CD14-positive monocyte (primary cell): ENCODE results near the gene KIAA1549. TPM values are rescaled to one million over a fixed set of nuclear protein-coding genes. Genes with fewer than 3 reads are reported as not detected.
A peak's percentile ranks its signal among the peaks of the same experiment; 100 is the strongest.

Experiments used
- DNase-seq, 3 donors: peaks; one replicate each; pipeline ENCODE4 v3.0.0-alpha.2; 2011 to 2022
- H2AFZ ChIP-seq: 2 replicates; pipeline ENCODE4 v1.6.0; 2012; ENCODE audit warnings: mild to moderate bottlenecking, low read depth, low read length, inconsistent platforms; ENCODE audit not compliant: insufficient read depth, poor library complexity, severe bottlenecking
- H3K27ac ChIP-seq, 2 donors: 1 replicate in 1 of 2; 2 replicates in 1 of 2; pipeline ENCODE4 v1.5.1; 2012 to 2013; ENCODE audit warnings: low read length in 2 of 2, control low read depth in 1 of 2, inconsistent platforms in 1 of 2, low read depth in 1 of 2, mild to moderate bottlenecking in 1 of 2
- H3K27me3 ChIP-seq, 2 donors: one replicate each; pipeline versions ENCODE4 v1.6.0 to v1.6.1; 2011 to 2013; ENCODE audit warnings: low read length in 2 of 2; ENCODE audit not compliant: control insufficient read depth in 2 of 2, insufficient read depth in 2 of 2
- H3K36me3 ChIP-seq, 2 donors: replicated peaks in 1 of 2; 1 replicate in 1 of 2; 2 replicates in 1 of 2; pipeline versions ENCODE4 v1.5.1 to v1.6.1; 2012 to 2013; ENCODE audit warnings: low read length in 2 of 2, control low read depth in 1 of 2, inconsistent platforms in 1 of 2, mild to moderate bottlenecking in 1 of 2; ENCODE audit not compliant: insufficient read depth in 2 of 2, control insufficient read depth in 1 of 2
- H3K4me1 ChIP-seq, 2 donors: 1 replicate in 1 of 2; 2 replicates in 1 of 2; pipeline versions ENCODE4 v1.5.1 to v1.6.1; 2012 to 2013; ENCODE audit warnings: low read length in 2 of 2, control low read depth in 1 of 2, inconsistent platforms in 1 of 2, mild to moderate bottlenecking in 1 of 2, moderate library complexity in 1 of 2; ENCODE audit not compliant: insufficient read depth in 2 of 2, control insufficient read depth in 1 of 2
- H3K4me2 ChIP-seq: replicated peaks from 2 replicates; pipeline ENCODE3; 2012; ENCODE audit warnings: low read length, moderate library complexity, mild to moderate bottlenecking; ENCODE audit not compliant: poor library complexity, severe bottlenecking; ENCODE audit errors: extremely low read depth
- H3K4me3 ChIP-seq, 3 experiments: fragments of 200-600 bp in 1 of 3; sonication (generic) in 1 of 3; replicated peaks in 1 of 3; 1 replicate in 2 of 3; 2 replicates in 1 of 3; pipeline ENCODE4 v1.5.1; 2011 to 2013; ENCODE audit warnings: low read length in 3 of 3, mild to moderate bottlenecking in 3 of 3, control low read depth in 2 of 3, low read depth in 2 of 3, inconsistent platforms in 1 of 3, moderate library complexity in 1 of 3
- H3K79me2 ChIP-seq: 2 replicates; pipeline ENCODE4 v1.6.0; 2012; ENCODE audit warnings: mild to moderate bottlenecking, control low read depth, inconsistent platforms, low read length, moderate library complexity; ENCODE audit not compliant: insufficient read depth
- H3K9ac ChIP-seq: 2 replicates; pipeline ENCODE4 v1.6.0; 2017; ENCODE audit warnings: low read length, mild to moderate bottlenecking; ENCODE audit not compliant: insufficient read depth, poor library complexity, severe bottlenecking
- H3K9me3 ChIP-seq, 2 donors: replicated peaks in 1 of 2; 1 replicate in 1 of 2; 2 replicates in 1 of 2; pipeline versions ENCODE4 v1.5.1 to v1.6.1; 2012 to 2013; ENCODE audit warnings: low read length in 2 of 2, control low read depth in 1 of 2; ENCODE audit not compliant: control insufficient read depth in 1 of 2, insufficient read depth in 1 of 2
- H4K20me1 ChIP-seq: 2 replicates; pipeline ENCODE4 v1.6.0; 2012; ENCODE audit warnings: mild to moderate bottlenecking, low read length, control low read depth, moderate library complexity; ENCODE audit not compliant: insufficient read depth
- H3K27ac Mint-ChIP-seq, 7 donors: one replicate each; pipeline ENCODE4 v1.8.0; 2020; ENCODE audit warnings: mild to moderate bottlenecking in 7 of 7, mixed read lengths in 7 of 7, moderate library complexity in 6 of 7, inconsistent platforms in 2 of 7
- H3K27me3 Mint-ChIP-seq, 3 donors: one replicate each; pipeline ENCODE4 v1.8.0; 2021 to 2022; ENCODE audit warnings: low read depth in 3 of 3, mild to moderate bottlenecking in 3 of 3, mixed read lengths in 3 of 3, moderate library complexity in 3 of 3, inconsistent platforms in 1 of 3
- H3K36me3 Mint-ChIP-seq, 2 donors: one replicate each; pipeline ENCODE4 v1.8.0; 2020; ENCODE audit warnings: mixed read lengths in 2 of 2, inconsistent platforms in 1 of 2, mild to moderate bottlenecking in 1 of 2
- H3K4me1 Mint-ChIP-seq: one replicate; pipeline ENCODE4 v1.8.0; 2020; ENCODE audit warnings: mild to moderate bottlenecking, mixed read lengths
- H3K4me3 Mint-ChIP-seq, 2 donors: one replicate each; pipeline ENCODE4 v1.8.0; 2020; ENCODE audit warnings: mild to moderate bottlenecking in 2 of 2, mixed read lengths in 2 of 2, moderate library complexity in 1 of 2
- H3K9me3 Mint-ChIP-seq, 7 donors: one replicate each; pipeline ENCODE4 v1.8.0; 2020 to 2022; ENCODE audit warnings: mixed read lengths in 7 of 7, mild to moderate bottlenecking in 6 of 7, moderate library complexity in 6 of 7, inconsistent platforms in 2 of 7
- CTCF ChIP-seq: fragments of 200-600 bp; IDR thresholded peaks from one replicate; pipeline ENCODE4 v1.8.0; 2022; ENCODE audit warnings: antibody characterized with exemption, mild to moderate bottlenecking
- WGBS: methylation state at CpG from one replicate; pipeline ENCODE4 v1.1.5; 2013; ENCODE audit warnings: missing lambda C conversion rate; ENCODE audit not compliant: insufficient coverage; 5-methylcytosine and 5-hydroxymethylcytosine counted together
- intact Hi-C, 2 donors: fragments of 100-400 bp; cut with micrococcal nuclease; formaldehyde crosslinking; loops; one replicate each; pipeline versions ENCODE4 v1.15.0 to v1.15.1; 2023
- polyA minus RNA-seq: library from RNA; depleted of rRNA, polyadenylated mRNA; stranded (reverse); fragments of >200 nt; gene quantifications from 2 replicates; pipeline ENCODE4 v1.2.3, GENCODE V29; 2012
- polyA plus RNA-seq, 3 donors: library from polyadenylated mRNA; depleted of rRNA in 1 of 3; unstranded in 2 of 3; stranded (reverse) in 1 of 3; fragments of 300-500 nt in 2 of 3; fragments of >200 nt in 1 of 3; fragmentation: Illumina TruSeq in 2 of 3; gene quantifications; 1 replicate in 2 of 3; 2 replicates in 1 of 3; pipeline ENCODE4 v1.2.3, GENCODE V29; 2012 to 2021
- total RNA-seq, 12 experiments: library from RNA in 1 of 12; stranded (reverse) in 1 of 12; fragments of 120-200 nt in 1 of 12; gene quantifications; one replicate each; pipeline ENCODE4 v1.2.4 and lab custom pipeline; 2013 to 2026; ENCODE audit warnings: mixed read lengths in 6 of 12, inconsistent platforms in 1 of 12

The KIAA1549 gene
- total RNA-seq (2013), result 0.02 TPM
- under 1 TPM in 2 of 3 donors, not detected in 1; 0.03 TPM for polyA plus RNA-seq
- under 0.01 TPM in 1 of 2 replicates, not detected in the other for polyA minus RNA-seq
- total RNA-seq (lab: John Stamatoyannopoulos, UW), result 0 to 11.7 (median 0.58) reads per million in 11 experiments

GRCh38 chr7:138981332-138982203 lies at the start of gene KIAA1549:
KIAA1549 (minus strand) TSS chr7:138981389; CDS start chr7:138981269, 120 bp downstream.
- peak in 2 of 3 donors; percentile 4 to 20 for DNase-seq
- Histone ChIP-seq H3K9me3 (peaks cover 0 to 6% of the 10 kb centered on the region in 2 donors), H3K27ac (no peak within 1 kb of the TSS), H3K4me1 (peaks cover 13 to 14% of the 10 kb centered on the region in 2 donors), H4K20me1 (no peaks in the 10 kb centered on the region), H3K36me3 (no peaks in the 10 kb centered on the region), H2AFZ (peak within 1 kb of the TSS; percentile 88), H3K4me3 (peak within 1 kb of the TSS; percentile 37 to 75 (median 46)), H3K79me2 (no peaks in the 10 kb centered on the region), H3K4me2 (peak within 1 kb of the TSS; percentile 87), H3K9ac (no peak within 1 kb of the TSS), H3K27me3 (peaks cover 30 to 46% of the 10 kb centered on the region in 2 donors)
- Mint-ChIP-seq H3K27ac (peak within 1 kb of the TSS in 1 of 7 donors; percentile 55), H3K4me3 (peak within 1 kb of the TSS; percentile 90 to 95), H3K4me1 (peaks cover 14% of the 10 kb centered on the region), H3K36me3 (peaks cover 3 to 12% of the 10 kb centered on the region in 2 donors), H3K27me3 (peaks cover 39 to 42% (median 42%) of the 10 kb centered on the region in 3 donors), H3K9me3 (peaks cover 0 to 16% (median 5%) of the 10 kb centered on the region in 7 donors)
- no peak for TF ChIP-seq CTCF
- intact Hi-C loops, result no loop called here
- WGBS, result under 1% methylated on average over 105 of the region's 105 CpGs

- no peak overlapping the region for H3K27ac Mint-ChIP-seq
- Histone ChIP-seq H2AFZ (no peak overlapping the region), H3K4me2 (no peak overlapping the region), H3K9me3 (no peaks in the 10 kb centered on the region), H4K20me1 (no peaks in the 10 kb centered on the region), H3K27me3 (no peaks in the 10 kb centered on the region), H3K36me3 (no peaks in the 10 kb centered on the region), H3K9ac (no peak overlapping the region), H3K79me2 (no peaks in the 10 kb centered on the region), H3K27ac (no peak overlapping the region), H3K4me1 (no peaks in the 10 kb centered on the region), H3K4me3 (no peak overlapping the region)
- H3K9me3 Mint-ChIP-seq, result peaks cover 0 to 1% (median 0%) of the 10 kb centered on the region in 7 donors
- DNase-seq, result no peak
- no peaks in the 10 kb centered on the region for H3K4me1 Mint-ChIP-seq
- TF ChIP-seq CTCF, result no peak
- peaks cover 10 to 22% of the 10 kb centered on the region in 2 donors for H3K36me3 Mint-ChIP-seq
- 100% methylated on average over 1 of the region's 3 CpGs for WGBS
- no peak overlapping the region for H3K4me3 Mint-ChIP-seq
- H3K27me3 Mint-ChIP-seq, result peaks cover 0 to 3% (median 0%) of the 10 kb centered on the region in 3 donors
- intact Hi-C loops, result no loop called here
Observed at GRCh38 chr7:139029353-139029752, 48.2 kb upstream of the KIAA1549 start.
